H9 (cell line): ENCODE measurements around the gene PCCA. TPM values are rescaled to one million over a fixed set of nuclear protein-coding genes. Genes with fewer than 3 reads are reported as not detected.

Source experiments
- DNase-seq: peaks from one replicate; pipeline ENCODE4 v3.0.0-alpha.2; 2017
- H2AFZ ChIP-seq: one replicate; pipeline ENCODE4 v1.6.1; 2013; ENCODE audit warnings: mild to moderate bottlenecking, low read length, control low read depth, moderate library complexity
- H2AK5ac ChIP-seq: 2 replicates; pipeline ENCODE4 v1.6.1; 2013; ENCODE audit warnings: low read length, control low read depth, mixed read lengths; ENCODE audit not compliant: insufficient read length
- H2BK120ac ChIP-seq: one replicate; pipeline ENCODE4 v1.6.1; 2013; ENCODE audit warnings: low read depth, mild to moderate bottlenecking, low read length, control low read depth, inconsistent platforms; ENCODE audit not compliant: poor library complexity, severe bottlenecking
- H2BK12ac ChIP-seq: 2 replicates; pipeline ENCODE4 v1.6.1; 2013; ENCODE audit warnings: low read length, control low read depth, mixed read lengths, low read depth; ENCODE audit not compliant: insufficient read length
- H2BK15ac ChIP-seq: 2 replicates; pipeline ENCODE4 v1.6.1; 2013; ENCODE audit warnings: low read depth, low read length, control low read depth
- H2BK20ac ChIP-seq: one replicate; pipeline ENCODE4 v1.6.1; 2013; ENCODE audit warnings: low read depth, mild to moderate bottlenecking, low read length, control low read depth, inconsistent platforms; ENCODE audit not compliant: poor library complexity, severe bottlenecking
- H2BK5ac ChIP-seq: 2 replicates; pipeline ENCODE4 v1.6.1; 2013; ENCODE audit warnings: low read length, control low read depth, mixed read lengths; ENCODE audit not compliant: insufficient read length
- H3K14ac ChIP-seq: 2 replicates; pipeline ENCODE4 v1.6.1; 2013; ENCODE audit warnings: low read length, control low read depth; ENCODE audit not compliant: insufficient read depth
- H3K18ac ChIP-seq: 2 replicates; pipeline ENCODE4 v1.6.1; 2013; ENCODE audit warnings: low read depth, mild to moderate bottlenecking, mixed read lengths, low read length, control low read depth; ENCODE audit not compliant: insufficient read length
- H3K23ac ChIP-seq: 2 replicates; pipeline ENCODE4 v1.6.1; 2013; ENCODE audit warnings: low read length, control low read depth, mixed read lengths, low read depth; ENCODE audit not compliant: insufficient read length
- H3K23me2 ChIP-seq: 2 replicates; pipeline ENCODE4 v1.6.1; 2013; ENCODE audit warnings: low read depth, mild to moderate bottlenecking, mixed read lengths, low read length, control low read depth; ENCODE audit not compliant: insufficient read length, poor library complexity, severe bottlenecking
- H3K27ac ChIP-seq: 2 replicates; pipeline ENCODE4 v1.5.1; 2013; ENCODE audit warnings: low read length, control low read depth, mixed read lengths, low read depth; ENCODE audit not compliant: insufficient read length
- H3K27me3 ChIP-seq: 2 replicates; pipeline ENCODE4 v1.6.1; 2013; ENCODE audit warnings: low read length, control low read depth, inconsistent platforms; ENCODE audit not compliant: insufficient read depth
- H3K4ac ChIP-seq: 2 replicates; pipeline ENCODE4 v1.6.1; 2013; ENCODE audit warnings: low read depth, mild to moderate bottlenecking, control low read depth, inconsistent platforms, low read length, moderate library complexity
- H3K4me1 ChIP-seq: 2 replicates; pipeline ENCODE4 v1.6.1; 2013; ENCODE audit warnings: low read length, control low read depth, inconsistent platforms; ENCODE audit not compliant: insufficient read depth
- H3K4me2 ChIP-seq: 2 replicates; pipeline ENCODE4 v1.6.1; 2013; ENCODE audit warnings: low read length, control low read depth, mixed read lengths; ENCODE audit not compliant: insufficient read length, insufficient read depth
- H3K56ac ChIP-seq: 2 replicates; pipeline ENCODE4 v1.6.1; 2013; ENCODE audit warnings: low read depth, mild to moderate bottlenecking, mixed read lengths, low read length, control low read depth; ENCODE audit not compliant: insufficient read length
- H3K79me1 ChIP-seq: 2 replicates; pipeline ENCODE4 v1.6.1; 2013; ENCODE audit warnings: low read depth, mild to moderate bottlenecking, moderate library complexity, low read length, control low read depth, inconsistent platforms; ENCODE audit not compliant: insufficient read depth, poor library complexity, severe bottlenecking
- H3K79me2 ChIP-seq: 2 replicates; pipeline ENCODE4 v1.6.1; 2013; ENCODE audit warnings: low read length, control low read depth, inconsistent platforms; ENCODE audit not compliant: insufficient read depth
- H3K9ac ChIP-seq: 2 replicates; pipeline ENCODE4 v1.6.1; 2013; ENCODE audit warnings: low read length, control low read depth, mixed read lengths; ENCODE audit not compliant: insufficient read length; ENCODE audit errors: extremely low read depth
- H3K9me3 ChIP-seq: one replicate; pipeline ENCODE4 v1.6.1; 2013; ENCODE audit warnings: low read depth, low read length, inconsistent platforms; ENCODE audit not compliant: control insufficient read depth
- H3T11ph ChIP-seq: one replicate; pipeline ENCODE4 v1.6.1; 2013; ENCODE audit warnings: mild to moderate bottlenecking, low read length, control low read depth, inconsistent platforms
- H4K20me1 ChIP-seq: one replicate; pipeline ENCODE4 v1.6.1; 2013; ENCODE audit not compliant: control insufficient read depth, insufficient read length, insufficient read depth
- H4K5ac ChIP-seq: 2 replicates; pipeline ENCODE4 v1.6.1; 2013; ENCODE audit warnings: low read depth, mild to moderate bottlenecking, mixed read lengths, low read length, control low read depth; ENCODE audit not compliant: insufficient read length
- H4K8ac ChIP-seq: replicated peaks from 2 replicates; pipeline ENCODE4 v1.6.1; 2013; ENCODE audit warnings: low read length, control low read depth, mixed read lengths, low read depth; ENCODE audit not compliant: insufficient read length
- H4K91ac ChIP-seq: 2 replicates; pipeline ENCODE4 v1.6.1; 2013; ENCODE audit warnings: low read depth, mild to moderate bottlenecking, moderate library complexity, mixed read lengths, low read length, control low read depth; ENCODE audit not compliant: insufficient read length
- H3K27ac Mint-ChIP-seq, 3 experiments: 2 replicates in 2 of 3; 3 replicates in 1 of 3; pipeline ENCODE4 v1.8.0; 2020 to 2021; ENCODE audit warnings: mixed read lengths in 3 of 3, mild to moderate bottlenecking in 1 of 3, moderate library complexity in 1 of 3
- H3K27me3 Mint-ChIP-seq: 2 replicates; pipeline ENCODE4 v1.8.0; 2021; ENCODE audit warnings: low read depth, mild to moderate bottlenecking, moderate library complexity, mixed read lengths
- H3K36me3 Mint-ChIP-seq, 3 experiments: 2 replicates in 2 of 3; 3 replicates in 1 of 3; pipeline ENCODE4 v1.8.0; 2020 to 2021; ENCODE audit warnings: low read depth in 3 of 3, mixed read lengths in 3 of 3; ENCODE audit not compliant: insufficient read depth in 1 of 3
- H3K4me1 Mint-ChIP-seq, 2 experiments: 2 replicates each; pipeline ENCODE4 v1.8.0; 2020; ENCODE audit warnings: mixed read lengths in 2 of 2
- H3K4me3 Mint-ChIP-seq, 2 experiments: 2 replicates in 1 of 2; 3 replicates in 1 of 2; pipeline ENCODE4 v1.8.0; 2020 to 2021; ENCODE audit warnings: mild to moderate bottlenecking in 2 of 2, mixed read lengths in 2 of 2, moderate library complexity in 1 of 2
- H3K9me3 Mint-ChIP-seq, 2 experiments: 2 replicates in 1 of 2; 3 replicates in 1 of 2; pipeline ENCODE4 v1.8.0; 2020; ENCODE audit warnings: mild to moderate bottlenecking in 2 of 2, mixed read lengths in 2 of 2, moderate library complexity in 1 of 2
- WGBS: extraction: QIAGEN DNeasy Blood & Tissue Kit; methylation state at CpG from one replicate; pipeline ENCODE4 v1.1.7; 2013; ENCODE audit warnings: missing lambda C conversion rate, low lambda C conversion rate, mixed read lengths; ENCODE audit not compliant: insufficient read length; ENCODE audit errors: extremely low coverage; 5-methylcytosine and 5-hydroxymethylcytosine counted together
- total RNA-seq: library from RNA; stranded (reverse); gene quantifications from 2 replicates; pipeline ENCODE4 v1.2.1, GENCODE V29; 2021
- TF ChIP-seq, protein P1 (sequence below): fragments of 200-600 bp; sonication (generic); conservative IDR thresholded peaks from 3 replicates; pipeline ENCODE4 v1.8.0; 2021; ENCODE audit warnings: antibody characterized with exemption, mild to moderate bottlenecking

Gene PCCA
- total RNA-seq, 1 experiment from 2014 or later = 56.5 TPM

DNA sequence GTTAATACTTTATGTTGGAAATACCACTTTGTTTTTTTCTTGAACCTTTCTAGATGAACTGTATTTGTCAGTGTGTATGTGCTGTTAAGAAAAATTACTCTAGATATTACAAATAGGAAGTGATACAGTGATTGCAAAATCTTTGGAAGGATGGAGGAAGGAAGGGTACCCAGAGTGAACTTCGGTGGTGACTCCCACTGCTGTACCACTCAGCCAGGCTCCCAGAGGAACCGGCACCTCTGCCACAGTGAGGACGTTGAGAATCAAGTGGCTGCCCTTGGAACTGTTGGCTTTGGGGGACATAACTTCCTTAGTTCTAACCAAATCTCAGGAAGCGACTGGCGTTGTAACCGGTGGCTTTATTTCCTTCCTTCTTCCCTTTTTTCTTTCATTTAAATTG lies 184.7 kb downstream of the PCCA start:
- Mint-ChIP-seq H3K4me3 (no peak overlapping the region), H3K27me3 (no peaks in the 10 kb centered on the region), H3K36me3 (peaks cover 3 to 24% (median 21%) of the 10 kb centered on the region in 3 experiments; a peak in 6 of 7 replicates), H3K9me3 (no peaks in the 10 kb centered on the region), H3K4me1 (peaks cover 12 to 15% of the 10 kb centered on the region in 2 experiments), H3K27ac (peak overlapping the region in 1 of 3 experiments; percentile 32; a peak in 2 of 7 replicates)
- H4K91ac ChIP-seq = no peak overlapping the region
- peaks cover 2% of the 10 kb centered on the region; the same call in 1 of the 2 replicates for H3K4me1 ChIP-seq
- WGBS = no CpG with 5 or more reads among the region's 6 CpGs
- H2BK20ac ChIP-seq = no peak overlapping the region
- no peak overlapping the region for H3K27ac ChIP-seq
- no peak overlapping the region for H2AK5ac ChIP-seq
- no peaks in the 10 kb centered on the region for H4K20me1 ChIP-seq
- H3K23me2 ChIP-seq = no peaks in the 10 kb centered on the region
- no peak overlapping the region for H3K23ac ChIP-seq
- H3K27me3 ChIP-seq = no peaks in the 10 kb centered on the region
- H2AFZ ChIP-seq = no peak overlapping the region
- H3K79me2 ChIP-seq = no peaks in the 10 kb centered on the region
- H4K8ac ChIP-seq = no peak overlapping the region
- no peak overlapping the region for H3K4ac ChIP-seq
- H2BK5ac ChIP-seq = no peak overlapping the region
- H3T11ph ChIP-seq = no peak overlapping the region
- H3K14ac ChIP-seq = no peak overlapping the region
- TF ChIP-seq, protein P1, sequence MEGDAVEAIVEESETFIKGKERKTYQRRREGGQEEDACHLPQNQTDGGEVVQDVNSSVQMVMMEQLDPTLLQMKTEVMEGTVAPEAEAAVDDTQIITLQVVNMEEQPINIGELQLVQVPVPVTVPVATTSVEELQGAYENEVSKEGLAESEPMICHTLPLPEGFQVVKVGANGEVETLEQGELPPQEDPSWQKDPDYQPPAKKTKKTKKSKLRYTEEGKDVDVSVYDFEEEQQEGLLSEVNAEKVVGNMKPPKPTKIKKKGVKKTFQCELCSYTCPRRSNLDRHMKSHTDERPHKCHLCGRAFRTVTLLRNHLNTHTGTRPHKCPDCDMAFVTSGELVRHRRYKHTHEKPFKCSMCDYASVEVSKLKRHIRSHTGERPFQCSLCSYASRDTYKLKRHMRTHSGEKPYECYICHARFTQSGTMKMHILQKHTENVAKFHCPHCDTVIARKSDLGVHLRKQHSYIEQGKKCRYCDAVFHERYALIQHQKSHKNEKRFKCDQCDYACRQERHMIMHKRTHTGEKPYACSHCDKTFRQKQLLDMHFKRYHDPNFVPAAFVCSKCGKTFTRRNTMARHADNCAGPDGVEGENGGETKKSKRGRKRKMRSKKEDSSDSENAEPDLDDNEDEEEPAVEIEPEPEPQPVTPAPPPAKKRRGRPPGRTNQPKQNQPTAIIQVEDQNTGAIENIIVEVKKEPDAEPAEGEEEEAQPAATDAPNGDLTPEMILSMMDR = no peak
- H3K9ac ChIP-seq = no peak overlapping the region
- H3K4me2 ChIP-seq = no peak overlapping the region
- no peak overlapping the region for H2BK15ac ChIP-seq
- no peak overlapping the region for H3K56ac ChIP-seq
- no peak for DNase-seq
- no peak overlapping the region for H3K18ac ChIP-seq
- no peak overlapping the region for H2BK12ac ChIP-seq
- no peaks in the 10 kb centered on the region for H3K9me3 ChIP-seq
- no peak overlapping the region for H4K5ac ChIP-seq
- no peak overlapping the region for H2BK120ac ChIP-seq
- H3K79me1 ChIP-seq = peaks cover 2% of the 10 kb centered on the region
